B cell (primary cell): ENCODE results near the gene ELFN1. TPM values are rescaled to one million over a fixed set of nuclear protein-coding genes. Genes with fewer than 3 reads are reported as not detected.

Source experiments
- ATAC-seq: fragments of 200-7000 bp; cut with Tn5 transposase; one replicate; pipeline ENCODE4 v1.10.0; 2021; ENCODE audit warnings: low read depth, mild to moderate bottlenecking, moderate number of reproducible peaks, moderate library complexity
- CTCF ChIA-PET: fragments of 350-600 bp; sonication (Branson Sonifier 250); formaldehyde crosslinking; loops from one replicate; lab custom pipeline; 2021; ENCODE audit warnings: antibody characterized with exemption, inconsistent platforms; lab: Charles Lee
- POLR2A ChIA-PET: fragments of 350-600 bp; sonication (Branson Sonifier 250); formaldehyde crosslinking; loops from one replicate; lab custom pipeline; 2021; ENCODE audit warnings: antibody characterized with exemption; lab: Charles Lee
- DNase-seq: peaks from one replicate; pipeline ENCODE4 v3.0.0; 2013
- H2AFZ ChIP-seq: 2 replicates; pipeline ENCODE4 v1.6.1; 2012; ENCODE audit warnings: mild to moderate bottlenecking, low read depth, low read length; ENCODE audit not compliant: insufficient read depth, poor library complexity, severe bottlenecking
- H3K27ac ChIP-seq, 2 donors: 1 replicate in 1 of 2; 2 replicates in 1 of 2; pipeline ENCODE4 v1.5.1; 2012 to 2013; ENCODE audit warnings: low read length in 2 of 2, mild to moderate bottlenecking in 2 of 2, moderate library complexity in 1 of 2
- H3K27me3 ChIP-seq, 4 experiments: fragments of 200-600 bp in 1 of 4; sonication (generic) in 1 of 4; replicated peaks in 1 of 4; 1 replicate in 2 of 4; 2 replicates in 2 of 4; pipeline versions ENCODE4 v1.6.1 to v1.7.0; 2013 to 2016; ENCODE audit warnings: low read length in 3 of 4, mild to moderate bottlenecking in 2 of 4, mixed read lengths in 1 of 4, moderate library complexity in 1 of 4; ENCODE audit not compliant: insufficient read depth in 4 of 4, control insufficient read depth in 3 of 4; ENCODE audit errors: control extremely low read depth in 1 of 4
- H3K36me3 ChIP-seq, 2 experiments: replicated peaks in 1 of 2; 1 replicate in 1 of 2; 2 replicates in 1 of 2; pipeline versions ENCODE4 v1.6.1 to v1.7.1; 2013; ENCODE audit warnings: low read length in 1 of 2; ENCODE audit not compliant: insufficient read depth in 2 of 2, control insufficient read depth in 1 of 2; ENCODE audit errors: control extremely low read depth in 1 of 2, extremely low read depth in 1 of 2
- H3K4me1 ChIP-seq, 2 donors: fragments of 200-600 bp in 1 of 2; sonication (generic) in 1 of 2; 1 replicate in 1 of 2; 2 replicates in 1 of 2; pipeline versions ENCODE4 v1.5.1 to v1.6.1; 2013 to 2017; ENCODE audit warnings: low read length in 2 of 2; ENCODE audit not compliant: control insufficient read depth in 2 of 2, insufficient read depth in 2 of 2
- H3K4me2 ChIP-seq: replicated peaks from 2 replicates; pipeline ENCODE3; 2012; ENCODE audit warnings: mild to moderate bottlenecking, low read depth, low read length; ENCODE audit not compliant: poor library complexity, severe bottlenecking
- H3K4me3 ChIP-seq, 5 experiments: fragments of 200-600 bp in 1 of 5; sonication (generic) in 1 of 5; 1 replicate in 3 of 5; 2 replicates in 2 of 5; pipeline versions ENCODE4 v1.5.1 to v1.7.0; 2011 to 2016; ENCODE audit warnings: low read length in 4 of 5, mild to moderate bottlenecking in 4 of 5, low read depth in 2 of 5, control low read depth in 1 of 5, moderate library complexity in 1 of 5; ENCODE audit not compliant: insufficient read depth in 1 of 5; ENCODE audit errors: control extremely low read depth in 1 of 5, extremely low read depth in 1 of 5
- H3K79me2 ChIP-seq: fragments of 200-600 bp; sonication (generic); one replicate; pipeline ENCODE4 v1.6.0; 2016; ENCODE audit warnings: low read length; ENCODE audit not compliant: control insufficient read depth, insufficient read depth
- H3K9ac ChIP-seq: fragments of 200-600 bp; sonication (generic); 2 replicates; pipeline ENCODE4 v1.6.1; 2017; ENCODE audit warnings: mild to moderate bottlenecking, low read length, moderate library complexity
- H3K9me3 ChIP-seq, 3 donors: one replicate each; pipeline versions ENCODE4 v1.6.1 to v1.7.1; 2013; ENCODE audit warnings: low read length in 2 of 3; ENCODE audit not compliant: control insufficient read depth in 2 of 3, insufficient read depth in 1 of 3; ENCODE audit errors: control extremely low read depth in 1 of 3
- H4K20me1 ChIP-seq: 2 replicates; pipeline ENCODE4 v1.6.0; 2012; ENCODE audit warnings: mild to moderate bottlenecking, low read length; ENCODE audit not compliant: insufficient read depth, control insufficient read depth, poor library complexity, severe bottlenecking
- H3K27ac Mint-ChIP-seq: one replicate; pipeline ENCODE4 v1.8.0; 2021; ENCODE audit warnings: mixed read lengths
- H3K27me3 Mint-ChIP-seq: one replicate; pipeline ENCODE4 v1.8.0; 2021; ENCODE audit warnings: mixed read lengths
- H3K4me1 Mint-ChIP-seq: one replicate; pipeline ENCODE4 v1.8.0; 2021; ENCODE audit warnings: mixed read lengths
- H3K4me3 Mint-ChIP-seq: one replicate; pipeline ENCODE4 v1.8.0; 2021; ENCODE audit warnings: mixed read lengths
- H3K9me3 Mint-ChIP-seq: one replicate; pipeline ENCODE4 v1.8.0; 2022; ENCODE audit warnings: mixed read lengths; ENCODE audit not compliant: insufficient read depth
- EZH2 ChIP-seq: IDR thresholded peaks from 2 replicates; pipeline ENCODE4 v1.6.1; 2012; ENCODE audit warnings: borderline replicate concordance, low read depth, mild to moderate bottlenecking, moderate library complexity, low read length; ENCODE audit not compliant: insufficient read depth, poor library complexity, severe bottlenecking
- WGBS: methylation state at CpG from one replicate; pipeline ENCODE4 v1.1.5; 2013; ENCODE audit warnings: missing lambda C conversion rate; ENCODE audit not compliant: insufficient coverage; 5-methylcytosine and 5-hydroxymethylcytosine counted together
- intact Hi-C: fragments of 100-400 bp; cut with micrococcal nuclease; formaldehyde crosslinking; loops from one replicate; pipeline ENCODE4 v1.10.0; 2022
- polyA plus RNA-seq: library from polyadenylated mRNA; depleted of rRNA; stranded (reverse); fragments of >200 nt; gene quantifications from 2 replicates; pipeline ENCODE4 v1.2.3, GENCODE V29; 2012
- total RNA-seq, 2 donors: library from RNA; stranded (reverse); fragments of 120-200 nt in 1 of 2; gene quantifications; 1 replicate in 1 of 2; 2 replicates in 1 of 2; pipeline versions ENCODE4 v1.2.3 to v1.2.4, GENCODE V29; 2013 to 2022
- TF ChIP-seq, protein P1 (sequence below): fragments of 200-600 bp; IDR thresholded peaks from one replicate; pipeline ENCODE4 v1.8.0; 2022; ENCODE audit warnings: antibody characterized with exemption, mild to moderate bottlenecking

Gene ELFN1
- total and polyA plus RNA-seq, 2 donors (not counting 1 experiment from before 2014, with no cell fraction given) = 0.12 TPM; not detected in 1

DNA sequence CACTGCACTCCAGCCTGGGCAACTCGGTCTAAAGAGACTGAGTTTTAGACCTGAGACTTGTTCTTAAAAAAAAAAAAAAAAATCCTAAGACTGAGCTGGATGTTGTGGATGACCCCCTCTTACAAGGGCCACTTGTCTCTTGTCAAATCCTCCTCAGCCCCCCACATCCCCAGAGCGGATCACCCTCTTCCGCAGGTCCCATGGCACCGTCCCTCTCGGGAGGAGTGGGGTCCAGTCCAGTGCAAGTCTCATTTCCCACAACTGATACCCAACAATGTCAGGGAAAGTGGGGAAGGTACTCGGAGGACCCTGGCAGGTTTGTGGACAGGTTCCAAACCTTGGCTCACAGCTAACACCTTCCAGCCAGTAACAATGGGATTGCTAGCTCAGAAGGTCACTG is 100.3 kb downstream of the ELFN1 start:
- intact Hi-C loops = no loop called here
- H3K4me3 Mint-ChIP-seq = no peak overlapping the region
- no peak overlapping the region for H3K9ac ChIP-seq
- peaks cover 0 to 4% (median 0%) of the 10 kb centered on the region in 4 experiments for H3K27me3 ChIP-seq
- ChIA-PET POLR2A (no interaction called here), CTCF (no interaction called here)
- H3K4me2 ChIP-seq = no peak overlapping the region
- H3K27me3 Mint-ChIP-seq = peaks cover 9% of the 10 kb centered on the region
- H3K4me1 Mint-ChIP-seq = no peaks in the 10 kb centered on the region
- DNase-seq = no peak
- no peaks in the 10 kb centered on the region for H4K20me1 ChIP-seq
- H3K9me3 ChIP-seq = peaks cover 0 to 15% (median 1%) of the 10 kb centered on the region in 3 donors
- no peaks in the 10 kb centered on the region for H3K36me3 ChIP-seq
- no peak for ATAC-seq
- no peak overlapping the region for H3K4me3 ChIP-seq
- no peak overlapping the region for H3K27ac ChIP-seq
- TF ChIP-seq EZH2 = no peak
- TF ChIP-seq, protein P1, sequence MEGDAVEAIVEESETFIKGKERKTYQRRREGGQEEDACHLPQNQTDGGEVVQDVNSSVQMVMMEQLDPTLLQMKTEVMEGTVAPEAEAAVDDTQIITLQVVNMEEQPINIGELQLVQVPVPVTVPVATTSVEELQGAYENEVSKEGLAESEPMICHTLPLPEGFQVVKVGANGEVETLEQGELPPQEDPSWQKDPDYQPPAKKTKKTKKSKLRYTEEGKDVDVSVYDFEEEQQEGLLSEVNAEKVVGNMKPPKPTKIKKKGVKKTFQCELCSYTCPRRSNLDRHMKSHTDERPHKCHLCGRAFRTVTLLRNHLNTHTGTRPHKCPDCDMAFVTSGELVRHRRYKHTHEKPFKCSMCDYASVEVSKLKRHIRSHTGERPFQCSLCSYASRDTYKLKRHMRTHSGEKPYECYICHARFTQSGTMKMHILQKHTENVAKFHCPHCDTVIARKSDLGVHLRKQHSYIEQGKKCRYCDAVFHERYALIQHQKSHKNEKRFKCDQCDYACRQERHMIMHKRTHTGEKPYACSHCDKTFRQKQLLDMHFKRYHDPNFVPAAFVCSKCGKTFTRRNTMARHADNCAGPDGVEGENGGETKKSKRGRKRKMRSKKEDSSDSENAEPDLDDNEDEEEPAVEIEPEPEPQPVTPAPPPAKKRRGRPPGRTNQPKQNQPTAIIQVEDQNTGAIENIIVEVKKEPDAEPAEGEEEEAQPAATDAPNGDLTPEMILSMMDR = no peak
- H3K79me2 ChIP-seq = no peaks in the 10 kb centered on the region
- H2AFZ ChIP-seq = no peak overlapping the region
- H3K4me1 ChIP-seq = no peaks in the 10 kb centered on the region
- H3K9me3 Mint-ChIP-seq = peaks cover 6% of the 10 kb centered on the region
- H3K27ac Mint-ChIP-seq = no peak overlapping the region
- WGBS = no CpG with 5 or more reads among the region's 6 CpGs

DNA sequence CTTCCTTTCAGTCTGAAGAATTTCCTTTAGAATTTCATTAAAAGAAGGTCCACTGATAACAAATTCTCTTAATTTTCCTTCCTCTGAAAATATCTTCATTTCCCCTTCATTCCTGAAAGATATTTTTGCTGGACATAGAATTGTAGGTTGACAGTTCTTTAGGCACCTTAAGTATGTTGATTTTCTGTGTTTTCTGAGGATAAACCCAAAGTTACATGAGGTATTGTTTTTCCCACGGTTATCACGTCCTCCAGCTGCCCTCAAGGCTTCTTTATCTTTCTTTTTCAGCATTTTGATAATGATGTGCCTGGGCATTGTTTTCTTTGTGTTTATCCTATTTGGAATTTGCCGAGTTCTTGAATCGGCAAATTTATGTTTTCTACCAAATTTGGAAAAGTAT is 105.3 kb downstream of the ELFN1 start:
- ChIA-PET POLR2A (no interaction called here), CTCF (interaction anchor here (0.7 kb wide), 1 partner anchor 12 kb away, joined by 3 read pairs; no protein-coding TSS in a partner anchor)
- H3K36me3 ChIP-seq = no peaks in the 10 kb centered on the region
- no peak overlapping the region for H3K4me3 ChIP-seq
- no peak overlapping the region for H3K9ac ChIP-seq
- no peaks in the 10 kb centered on the region for H4K20me1 ChIP-seq
- H3K27me3 ChIP-seq = no peaks in the 10 kb centered on the region
- peaks cover 1 to 17% (median 7%) of the 10 kb centered on the region in 3 donors for H3K9me3 ChIP-seq
- Mint-ChIP-seq H3K9me3 (peaks cover 11% of the 10 kb centered on the region), H3K4me3 (no peak overlapping the region), H3K4me1 (no peaks in the 10 kb centered on the region), H3K27ac (no peak overlapping the region), H3K27me3 (peaks cover 11% of the 10 kb centered on the region)
- intact Hi-C loops = no loop called here
- ATAC-seq (no peak), DNase-seq (no peak)
- TF ChIP-seq, protein P1 = no peak
- TF ChIP-seq EZH2 = no peak
- H2AFZ ChIP-seq = no peak overlapping the region
- WGBS = 80% methylated on average over 2 of the region's 4 CpGs
- no peaks in the 10 kb centered on the region for H3K4me1 ChIP-seq
- H3K4me2 ChIP-seq = no peak overlapping the region
- H3K79me2 ChIP-seq = no peaks in the 10 kb centered on the region
- H3K27ac ChIP-seq = no peak overlapping the region
